RWPE2 (cell line): Measurements from ENCODE around the gene MFSD6.

ENCODE experiments used
- ATAC-seq: fragments of 200-7000 bp; cut with Tn5 transposase; 3 replicates; pipeline ENCODE4 v1.9.1; 2021; ENCODE audit warnings: low read depth
- DNase-seq: peaks from one replicate; pipeline ENCODE4 v3.0.0-alpha.2; 2020; ENCODE audit warnings: low spot score
- H3K27ac ChIP-seq: fragments of 450-650 bp; 2 replicates; pipeline ENCODE4 v1.5.1; 2017; ENCODE audit warnings: mild to moderate bottlenecking; ENCODE audit not compliant: poor library complexity, severe bottlenecking
- H3K27me3 ChIP-seq: fragments of 250-450 bp; sonication (Bioruptor Pico); 2 replicates; pipeline ENCODE4 v1.5.1; 2021; ENCODE audit warnings: mild to moderate bottlenecking, moderate library complexity; ENCODE audit not compliant: insufficient read depth, poor library complexity, severe bottlenecking
- H3K36me3 ChIP-seq: fragments of 250-450 bp; sonication (Bioruptor Pico); 2 replicates; pipeline ENCODE4 v1.5.1; 2020; ENCODE audit warnings: low read depth, mild to moderate bottlenecking, moderate library complexity
- H3K4me1 ChIP-seq: fragments of 250-450 bp; sonication (Bioruptor Pico); 2 replicates; pipeline ENCODE4 v1.5.1; 2021; ENCODE audit warnings: mild to moderate bottlenecking, moderate library complexity; ENCODE audit not compliant: insufficient read depth, poor library complexity, severe bottlenecking
- H3K4me3 ChIP-seq: fragments of 250-450 bp; sonication (Bioruptor Pico); 2 replicates; pipeline ENCODE4 v1.5.1; 2021; ENCODE audit warnings: mild to moderate bottlenecking, moderate library complexity; ENCODE audit not compliant: severe bottlenecking
- H3K9me3 ChIP-seq: fragments of 250-450 bp; sonication (Bioruptor Pico); 2 replicates; pipeline ENCODE4 v1.5.1; 2021; ENCODE audit warnings: mild to moderate bottlenecking, moderate library complexity; ENCODE audit not compliant: severe bottlenecking
- CTCF ChIP-seq: fragments of 450-650 bp; IDR thresholded peaks from one replicate; pipeline ENCODE4 v1.5.1; 2017; ENCODE audit warnings: mild to moderate bottlenecking, moderate library complexity; ENCODE audit not compliant: poor library complexity, severe bottlenecking

Gene MFSD6

GRCh38 chr2:190432567-190433231, 24.5 kb downstream of the MFSD6 start:
- ATAC-seq: no peak

GRCh38 chr2:190435031-190435670, 27.0 kb downstream of the MFSD6 start:
- Histone ChIP-seq H3K27ac (no peak overlapping the region), H3K4me3 (no peak overlapping the region), H3K4me1 (no peaks in the 10 kb centered on the region), H3K27me3 (no peaks in the 10 kb centered on the region), H3K36me3 (no peaks in the 10 kb centered on the region), H3K9me3 (no peaks in the 10 kb centered on the region)
- DNase-seq: no peak
- no peak for ATAC-seq
- no peak for TF ChIP-seq CTCF

More at GRCh38 chr2:190432567-190433231, 24.5 kb downstream of the MFSD6 start:
- Histone ChIP-seq H3K4me3 (no peak overlapping the region), H3K4me1 (no peaks in the 10 kb centered on the region), H3K27me3 (no peaks in the 10 kb centered on the region), H3K27ac (no peak overlapping the region), H3K36me3 (no peaks in the 10 kb centered on the region), H3K9me3 (no peaks in the 10 kb centered on the region)
- no peak for TF ChIP-seq CTCF
- DNase-seq: no peak

- Histone ChIP-seq H3K9me3 (no peaks in the 10 kb centered on the region), H3K36me3 (no peaks in the 10 kb centered on the region), H3K27me3 (no peaks in the 10 kb centered on the region), H3K4me1 (no peaks in the 10 kb centered on the region), H3K4me3 (no peak overlapping the region), H3K27ac (no peak overlapping the region)
- DNase-seq: no peak
- ATAC-seq: no peak
- TF ChIP-seq CTCF: no peak
These were observed 28.4 kb downstream of the MFSD6 start for GRCh38 chr2:190436557-190436956.

GRCh38 chr2:190440113-190440512, 32.0 kb downstream of the MFSD6 start:
- TF ChIP-seq CTCF: no peak
- no peaks in the 10 kb centered on the region for H3K27me3 ChIP-seq
- no peaks in the 10 kb centered on the region for H3K4me1 ChIP-seq
- no peak overlapping the region for H3K27ac ChIP-seq
- no peaks in the 10 kb centered on the region for H3K9me3 ChIP-seq
- H3K4me3 ChIP-seq: no peak overlapping the region
- H3K36me3 ChIP-seq: no peaks in the 10 kb centered on the region
- DNase-seq (no peak), ATAC-seq (no peak)

GRCh38 chr2:190441564-190441963, 33.4 kb downstream of the MFSD6 start:
- TF ChIP-seq CTCF: no peak
- Histone ChIP-seq H3K36me3 (no peaks in the 10 kb centered on the region), H3K27ac (no peak overlapping the region), H3K4me1 (no peaks in the 10 kb centered on the region), H3K9me3 (no peaks in the 10 kb centered on the region), H3K27me3 (no peaks in the 10 kb centered on the region), H3K4me3 (no peak overlapping the region)
- DNase-seq: no peak
- no peak for ATAC-seq
